Measurements from ENCODE around the gene PFKFB4.
A peak's percentile ranks its signal among the peaks of the same experiment; 100 is the strongest.

The PFKFB4 gene

GRCh38 chr3:48584836-48585235 is 28.2 kb upstream of the PFKFB4 start:
- no peak for DNase-seq

DNA sequence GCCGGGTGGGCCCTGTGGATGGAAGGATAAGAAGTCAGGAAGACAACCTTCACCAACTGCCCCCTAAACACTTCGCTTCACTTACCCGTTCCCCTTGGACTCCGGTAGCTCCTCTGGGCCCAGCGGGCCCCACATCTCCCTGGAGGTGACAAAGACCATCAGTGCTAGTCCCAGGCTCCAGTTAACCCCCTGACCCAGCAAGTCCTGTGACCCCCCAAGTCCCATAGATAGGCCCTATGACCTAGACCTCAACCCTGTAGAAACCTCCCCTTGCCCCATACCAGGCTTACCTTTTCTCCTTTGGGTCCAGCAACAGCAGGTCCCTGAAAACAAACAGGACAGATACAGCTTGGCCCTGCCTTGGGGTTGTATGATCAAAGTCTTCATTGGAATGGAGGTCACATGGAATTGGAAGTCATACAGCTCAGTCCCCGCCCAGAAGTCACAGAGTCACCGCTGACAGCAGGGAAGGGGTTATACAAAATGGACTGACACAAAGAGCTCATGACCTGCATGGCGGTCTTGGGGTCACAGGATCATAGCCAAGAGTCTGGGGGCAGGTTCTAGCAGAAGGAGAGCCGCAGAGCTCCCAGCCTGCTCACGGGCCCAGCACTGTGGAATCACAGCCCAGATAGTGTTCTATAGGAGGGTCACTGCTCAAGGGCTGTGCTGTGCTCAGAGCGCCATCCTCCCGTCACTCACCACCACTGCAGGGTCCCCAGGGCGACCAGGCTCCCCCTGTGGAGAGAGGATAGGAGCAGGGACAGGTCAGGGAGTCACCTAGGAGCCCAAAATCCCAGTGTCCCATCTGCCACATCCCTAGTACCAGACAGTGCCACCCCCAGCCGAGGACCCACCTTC is 25.2 kb upstream of the PFKFB4 start:
- no peak for DNase-seq

DNA sequence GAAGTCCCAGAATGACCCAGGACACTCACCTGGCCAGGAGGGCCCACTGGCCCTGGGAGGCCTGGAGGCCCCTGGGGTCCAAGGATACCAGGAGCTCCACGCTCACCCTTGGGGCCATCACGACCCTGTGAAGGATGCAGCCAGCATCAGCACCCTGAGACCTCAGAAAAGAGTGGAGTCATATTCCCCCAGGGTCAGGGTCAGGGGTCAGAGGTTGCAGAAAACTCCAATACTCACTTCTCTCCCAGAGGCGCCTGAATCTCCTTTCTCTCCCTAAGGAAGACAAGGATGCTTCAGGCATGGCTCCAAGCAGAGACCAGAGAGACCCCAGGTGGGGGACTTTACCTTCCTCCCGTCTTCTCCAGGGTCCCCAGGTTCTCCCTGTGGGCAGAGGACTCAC is 20.0 kb upstream of the PFKFB4 start:
- no peak for DNase-seq

DNA sequence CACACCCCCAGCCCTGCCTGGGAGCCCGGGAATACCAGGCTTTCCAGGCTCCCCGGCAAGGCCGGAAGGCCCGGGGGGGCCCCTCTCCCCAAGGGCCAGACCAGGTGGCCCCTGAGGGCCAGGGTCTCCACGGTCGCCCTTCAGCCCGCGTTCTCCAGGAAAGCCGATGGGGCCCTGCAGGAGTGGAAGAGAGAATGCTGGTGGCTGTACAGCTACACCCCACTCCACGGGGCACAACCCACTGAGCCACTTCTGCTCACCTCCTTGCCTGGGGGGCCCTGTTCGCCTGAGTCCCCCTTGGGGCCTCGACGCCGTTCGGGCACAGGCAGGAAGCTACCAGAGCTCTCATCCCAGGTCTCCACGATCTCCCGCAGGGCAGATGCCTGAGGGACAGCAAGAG is 18.8 kb upstream of the PFKFB4 start:
- no peak for DNase-seq

- DNase-seq: no peak
Observed at GRCh38 chr3:48573973-48574585, 17.5 kb upstream of the PFKFB4 start.

DNA sequence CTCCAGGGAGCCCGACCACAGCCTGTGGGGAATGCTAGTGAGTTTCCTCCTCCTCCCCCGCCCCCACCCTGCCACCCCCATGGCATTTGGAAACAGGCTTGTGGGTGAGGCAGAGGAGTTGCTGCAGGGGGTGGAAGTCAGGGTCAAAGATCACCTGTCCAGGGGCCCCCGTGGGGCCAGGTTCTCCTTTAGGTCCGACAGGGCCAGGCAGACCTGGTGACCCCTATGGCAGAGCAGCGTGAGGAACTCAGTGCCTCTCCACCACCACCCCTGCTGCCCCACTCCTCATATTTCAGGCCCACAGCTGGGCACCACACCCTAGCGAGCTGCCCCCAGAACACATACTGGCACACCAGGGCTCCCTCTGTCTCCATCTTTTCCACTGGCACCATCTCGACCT is 15.9 kb upstream of the PFKFB4 start:
- no peak for DNase-seq

- DNase-seq: no peak
Observed at GRCh38 chr3:48571938-48572337, 15.3 kb upstream of the PFKFB4 start.

- DNase-seq: no peak
Observed at GRCh38 chr3:48569808-48570450, 13.3 kb upstream of the PFKFB4 start.

GRCh38 chr3:48569400-48569799 is 12.8 kb upstream of the PFKFB4 start:
- no peak for DNase-seq

DNA sequence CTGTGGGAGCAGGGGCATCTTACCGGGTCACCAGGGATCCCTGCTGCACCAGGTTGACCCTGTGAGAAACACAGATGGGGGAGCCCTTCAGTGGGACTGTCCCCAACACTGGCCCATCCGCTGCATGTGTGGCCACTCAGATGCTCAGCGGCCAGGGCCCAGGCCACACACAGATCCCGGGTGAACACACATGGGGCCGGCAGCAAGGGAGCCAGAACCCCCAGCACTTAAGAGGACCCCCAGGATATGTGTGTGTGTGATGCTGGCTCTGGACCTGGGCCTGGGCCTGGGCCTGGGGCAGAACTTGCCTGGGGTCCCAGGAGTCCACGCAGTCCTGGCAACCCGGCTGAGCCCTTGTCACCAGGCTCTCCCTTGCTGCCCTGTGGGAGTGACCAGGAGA is 11.9 kb upstream of the PFKFB4 start:
- no peak for DNase-seq

DNA sequence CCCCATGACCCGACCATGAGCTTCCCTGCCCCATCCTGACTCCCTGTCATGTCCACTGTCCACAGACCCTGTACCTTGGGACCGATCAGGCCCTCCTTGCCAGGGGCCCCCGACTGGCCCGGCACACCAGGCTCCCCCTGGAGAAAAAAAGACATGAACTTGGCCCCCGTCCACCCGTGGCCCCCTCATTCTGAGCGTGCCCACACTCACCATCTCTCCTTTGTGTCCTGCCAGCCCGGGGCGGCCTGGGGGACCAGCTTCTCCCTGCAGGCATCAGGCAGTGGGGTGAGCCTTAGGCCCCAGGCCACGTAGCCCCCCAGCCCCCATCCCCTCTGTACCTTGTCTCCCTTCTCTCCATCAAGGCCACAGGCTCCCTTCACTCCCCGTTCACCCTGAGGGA is 10.9 kb upstream of the PFKFB4 start:
- no peak for DNase-seq

GRCh38 chr3:48567090-48567489 is 10.5 kb upstream of the PFKFB4 start:
- DNase-seq: no peak

DNA sequence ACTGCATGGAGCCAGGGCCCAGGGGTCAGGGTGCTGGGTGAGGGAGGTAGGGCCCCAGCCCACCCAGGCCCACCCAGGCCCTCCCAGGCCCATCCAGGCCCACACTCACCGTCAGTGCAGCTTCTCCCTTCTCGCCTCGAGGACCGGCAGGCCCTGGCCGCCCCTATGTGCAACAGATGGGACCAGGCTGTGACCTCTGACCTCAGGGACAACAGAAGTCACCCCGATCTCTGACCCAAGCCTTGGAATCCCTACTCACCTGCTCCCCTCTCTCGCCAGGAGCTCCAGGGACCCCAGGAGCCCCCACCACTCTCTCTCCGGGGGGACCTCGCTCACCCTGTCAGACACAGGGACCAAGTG is 9.8 kb upstream of the PFKFB4 start:
- no peak for DNase-seq

GRCh38 chr3:48565591-48566400 is 9.2 kb upstream of the PFKFB4 start:
- no peak for DNase-seq

GRCh38 chr3:48565186-48565585 is 8.6 kb upstream of the PFKFB4 start:
- no peak for DNase-seq

GRCh38 chr3:48564667-48565066 is 8.1 kb upstream of the PFKFB4 start:
- no peak for DNase-seq

GRCh38 chr3:48564022-48564421 is 7.4 kb upstream of the PFKFB4 start:
- DNase-seq: peak; percentile 67

DNA sequence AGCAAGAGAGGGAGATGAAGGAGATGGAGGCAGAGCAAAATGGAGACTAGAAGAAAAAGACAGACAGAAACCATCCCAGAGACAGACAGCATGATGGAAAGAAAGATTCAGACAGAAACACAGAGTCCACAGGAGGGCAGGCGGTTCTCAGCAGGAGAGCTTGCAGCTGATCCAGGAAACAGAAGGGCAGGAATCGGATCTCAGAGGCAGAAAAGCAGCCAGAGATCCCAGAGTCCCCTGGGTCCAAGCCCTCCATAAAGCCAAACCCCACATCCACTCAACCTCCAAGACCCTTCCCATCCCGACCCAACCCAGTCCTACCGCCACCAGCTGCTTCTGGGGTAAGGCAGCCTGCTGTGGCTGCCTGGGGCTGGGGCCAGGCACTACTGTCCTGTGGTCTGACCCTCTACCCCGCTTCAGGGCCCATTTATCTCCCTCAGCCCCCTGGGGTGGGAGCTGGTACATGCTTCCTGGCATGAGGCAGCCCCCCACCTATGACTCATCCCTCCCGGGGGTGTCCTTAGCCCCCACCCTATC is 6.8 kb upstream of the PFKFB4 start, which contains the start of gene UCN2:
TSS of gene UCN2 (minus strand) at position 400 of the 537 bp plus-strand sequence. CDS start 657 bp downstream, outside the sequence.
- DNase-seq: no peak

GRCh38 chr3:48562367-48563095 is 5.9 kb upstream of the PFKFB4 start:
- DNase-seq: no peak

DNA sequence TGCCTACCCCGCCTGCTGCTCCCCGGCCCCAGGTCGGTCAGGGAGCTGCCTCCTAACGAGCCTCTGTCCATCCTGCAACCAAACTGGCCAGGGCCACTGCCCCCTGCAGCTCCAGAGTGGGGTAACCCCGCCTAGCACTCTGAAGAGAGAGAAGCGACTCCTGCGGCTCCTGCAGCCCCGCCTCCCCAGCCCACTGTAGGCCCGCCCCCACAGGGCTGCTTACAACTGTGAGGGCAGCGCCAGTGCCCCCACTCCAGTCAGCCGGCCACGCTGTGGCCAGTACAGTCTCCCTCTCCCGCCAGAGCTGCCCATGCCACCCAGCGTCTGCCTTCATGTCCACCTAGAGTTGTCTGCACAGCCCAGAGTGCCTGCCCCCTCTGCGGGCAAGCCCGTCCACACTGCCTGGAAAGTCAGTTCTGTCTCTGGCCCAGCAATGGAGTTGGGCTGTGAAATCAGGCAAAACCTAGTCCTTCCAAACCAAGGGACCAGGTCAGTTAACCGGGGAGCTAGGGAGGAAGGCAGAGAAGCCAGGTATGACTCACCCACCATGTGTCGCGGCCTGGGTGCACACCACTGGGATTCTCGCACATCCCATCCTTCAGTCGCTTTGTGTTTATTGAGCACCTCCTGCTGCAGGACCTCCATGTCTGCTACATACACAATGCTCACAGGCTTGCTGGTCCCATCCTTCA is 4.6 kb upstream of the PFKFB4 start:
- no peak for DNase-seq

- DNase-seq: no peak
Observed at GRCh38 chr3:48560648-48561018, 4.0 kb upstream of the PFKFB4 start.

All from CD4-positive, alpha-beta T cell treated with Interleukin-17A for 1 hour (primary cell).